Transverse colon (tissue), 4 donors: ENCODE data around the gene SNTG2. TPM values are rescaled to one million over a fixed set of nuclear protein-coding genes. Genes with fewer than 3 reads are reported as not detected.

Source experiments
- DNase-seq: peaks from one replicate; pipeline ENCODE4 v3.0.0-alpha.2; 2019
- H3K27ac ChIP-seq, 4 donors: fragments of 200-600 bp; sonication (generic); 2 replicates each; pipeline ENCODE4 v1.5.1; 2016 to 2018; ENCODE audit warnings: inconsistent platforms in 4 of 4
- H3K27me3 ChIP-seq: fragments of 200-600 bp; sonication (generic); 2 replicates; pipeline ENCODE4 v1.5.1; 2017; ENCODE audit warnings: inconsistent platforms
- H3K36me3 ChIP-seq, 4 donors: fragments of 200-600 bp; sonication (generic); 2 replicates each; pipeline ENCODE4 v1.5.1; 2017 to 2019; ENCODE audit warnings: inconsistent platforms in 4 of 4
- H3K4me1 ChIP-seq, 4 donors: fragments of 200-600 bp; sonication (generic); 2 replicates each; pipeline ENCODE4 v1.5.1; 2017 to 2020; ENCODE audit warnings: inconsistent platforms in 4 of 4
- H3K4me3 ChIP-seq, 4 donors: fragments of 200-600 bp; sonication (generic); 1 replicate in 1 of 4; 2 replicates in 3 of 4; pipeline versions ENCODE4 v1.5.1 to v1.6.1; 2017 to 2019; ENCODE audit warnings: inconsistent platforms in 4 of 4
- H3K9me3 ChIP-seq, 2 donors: fragments of 200-600 bp; sonication (generic); 2 replicates each; pipeline ENCODE4 v1.5.1; 2017 to 2019; ENCODE audit warnings: inconsistent platforms in 2 of 2
- EP300 ChIP-seq: sonication (generic); formaldehyde crosslinking; IDR thresholded peaks from one replicate; pipeline ENCODE4 v1.6.1; 2017; ENCODE audit warnings: antibody characterized with exemption, low read depth
- POLR2A ChIP-seq: fragments of 450-650 bp; IDR thresholded peaks from one replicate; pipeline ENCODE4 v1.6.1; 2016; ENCODE audit warnings: antibody characterized with exemption, mild to moderate bottlenecking, moderate library complexity
- POLR2AphosphoS5 ChIP-seq, 3 donors: sonication (generic); formaldehyde crosslinking; IDR thresholded peaks; one replicate each; pipeline ENCODE4 v1.6.1; 2016; ENCODE audit warnings: antibody characterized with exemption in 3 of 3
- WGBS, 2 donors: methylation state at CpG; one replicate each; pipeline ENCODE4 v1.1.5; 2018; ENCODE audit warnings: low coverage in 1 of 2; 5-methylcytosine and 5-hydroxymethylcytosine counted together
- in situ Hi-C, 4 donors: fragments of 200-750 bp; cut with MboI; loops; one replicate each; pipeline versions ENCODE4 v1.15.0 to v1.15.1; 2017; ENCODE audit warnings: low sequenced_read_pairs in 3 of 4, low pct_ligation_motif_present in 1 of 4, low pct_unique_long_range_greater_than_20kb in 1 of 4
- intact Hi-C: fragments of 100-400 bp; cut with DNase I; formaldehyde crosslinking; loops from one replicate; pipeline ENCODE4 v1.15.1; 2023; ENCODE audit warnings: low total_unique reads
- total RNA-seq, 4 donors: library from RNA; depleted of rRNA; stranded (reverse); fragments of >200 nt; gene quantifications; one replicate each; pipeline ENCODE4 v1.1.0, GENCODE V29; 2016
- TF ChIP-seq, protein P1 (sequence below), 5 experiments: fragments of 200-600 bp in 3 of 5; fragments of 450-650 bp in 2 of 5; sonication (generic) in 3 of 5; IDR thresholded peaks; 1 replicate in 2 of 5; 2 replicates in 3 of 5; pipeline ENCODE4 v1.5.1; 2016 to 2017; ENCODE audit warnings: antibody characterized with exemption in 5 of 5, inconsistent platforms in 3 of 5, mild to moderate bottlenecking in 2 of 5, moderate library complexity in 1 of 5

SNTG2 gene
- total RNA-seq, 4 donors from 2014 or later: 0.55 to 4.9 (median 1.5) TPM

DNA sequence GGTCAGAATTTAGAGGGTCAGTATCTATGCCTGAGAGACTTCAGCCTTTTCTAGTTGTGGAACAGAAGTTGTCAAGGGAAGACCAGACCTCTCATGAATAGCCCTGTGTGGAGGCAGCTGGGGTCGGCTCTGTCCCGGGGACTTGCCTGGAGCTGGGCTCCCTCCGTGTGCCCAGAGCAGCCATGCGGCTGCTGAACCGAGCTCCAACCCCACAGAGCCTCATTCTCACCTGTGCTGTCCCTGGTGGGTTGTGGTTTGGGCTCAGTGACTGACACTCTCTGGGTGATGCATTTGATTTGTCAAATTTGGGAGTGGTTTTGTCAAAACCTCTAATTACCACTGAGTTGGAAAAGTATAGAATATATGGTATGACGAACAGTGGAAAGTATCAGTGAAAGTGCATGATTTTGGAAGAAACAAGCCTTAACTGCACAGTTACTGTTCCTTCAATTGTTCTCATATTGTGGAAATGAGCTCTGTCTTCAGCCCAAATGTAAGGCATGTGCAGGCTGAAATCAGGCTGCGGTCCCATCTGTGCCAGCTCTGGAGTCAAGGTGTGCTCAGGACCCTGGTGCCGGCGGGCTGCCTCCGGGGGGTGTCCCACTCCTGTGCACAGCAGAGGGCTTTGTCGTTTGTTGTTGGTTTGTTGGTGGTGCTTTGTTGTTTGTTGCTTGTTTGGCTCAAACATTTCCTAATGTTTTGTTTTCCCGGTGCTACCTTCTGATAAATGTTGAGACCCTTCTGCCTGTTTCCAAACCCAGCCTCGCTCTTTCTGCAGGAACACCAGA lies 200.3 kb downstream of the SNTG2 start:
- Histone ChIP-seq H3K36me3 (no peaks in the 10 kb centered on the region), H3K27ac (no peak overlapping the region), H3K9me3 (no peaks in the 10 kb centered on the region), H3K27me3 (no peaks in the 10 kb centered on the region), H3K4me1 (peaks cover 0 to 6% (median 0%) of the 10 kb centered on the region in 4 donors), H3K4me3 (no peak overlapping the region)
- in situ Hi-C loops: no loop called here
- intact Hi-C loops: no loop called here
- 67 to 86% methylated on average over 4 to 13 of the region's 13 CpGs for WGBS, 2 donors
- TF ChIP-seq EP300 (no peak), POLR2A (no peak), POLR2AphosphoS5 (IDR thresholded peaks at IDR 0.05) (no peak)
- TF ChIP-seq, protein P1, sequence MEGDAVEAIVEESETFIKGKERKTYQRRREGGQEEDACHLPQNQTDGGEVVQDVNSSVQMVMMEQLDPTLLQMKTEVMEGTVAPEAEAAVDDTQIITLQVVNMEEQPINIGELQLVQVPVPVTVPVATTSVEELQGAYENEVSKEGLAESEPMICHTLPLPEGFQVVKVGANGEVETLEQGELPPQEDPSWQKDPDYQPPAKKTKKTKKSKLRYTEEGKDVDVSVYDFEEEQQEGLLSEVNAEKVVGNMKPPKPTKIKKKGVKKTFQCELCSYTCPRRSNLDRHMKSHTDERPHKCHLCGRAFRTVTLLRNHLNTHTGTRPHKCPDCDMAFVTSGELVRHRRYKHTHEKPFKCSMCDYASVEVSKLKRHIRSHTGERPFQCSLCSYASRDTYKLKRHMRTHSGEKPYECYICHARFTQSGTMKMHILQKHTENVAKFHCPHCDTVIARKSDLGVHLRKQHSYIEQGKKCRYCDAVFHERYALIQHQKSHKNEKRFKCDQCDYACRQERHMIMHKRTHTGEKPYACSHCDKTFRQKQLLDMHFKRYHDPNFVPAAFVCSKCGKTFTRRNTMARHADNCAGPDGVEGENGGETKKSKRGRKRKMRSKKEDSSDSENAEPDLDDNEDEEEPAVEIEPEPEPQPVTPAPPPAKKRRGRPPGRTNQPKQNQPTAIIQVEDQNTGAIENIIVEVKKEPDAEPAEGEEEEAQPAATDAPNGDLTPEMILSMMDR (IDR thresholded peaks at IDR 0.05): no peak
- no peak for DNase-seq

DNA sequence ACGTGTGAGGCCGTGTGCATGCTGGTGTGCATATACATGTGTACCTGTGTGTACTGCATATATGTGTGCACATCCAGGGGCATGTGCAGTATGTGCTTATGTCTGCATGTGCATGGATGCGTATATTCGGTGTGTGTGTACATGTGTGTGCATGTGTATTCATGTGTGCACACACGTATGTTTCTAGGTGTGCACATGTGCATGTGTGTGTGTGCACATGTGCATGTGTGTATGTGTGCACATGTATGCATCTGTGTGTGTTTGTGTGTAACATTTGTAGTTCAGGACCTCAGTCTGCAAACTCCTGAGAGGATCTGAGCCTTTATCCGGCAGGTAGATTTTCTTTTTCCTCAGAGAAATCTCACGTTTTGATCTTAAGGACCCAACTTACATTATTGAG lies 201.7 kb downstream of the SNTG2 start:
- H3K36me3 ChIP-seq: no peaks in the 10 kb centered on the region
- no peaks in the 10 kb centered on the region for H3K9me3 ChIP-seq
- 50 to 82% methylated on average over 2 to 7 of the region's 7 CpGs for WGBS, 2 donors
- intact Hi-C loops: no loop called here
- no peaks in the 10 kb centered on the region for H3K27me3 ChIP-seq
- peaks cover 0 to 6% (median 0%) of the 10 kb centered on the region in 4 donors for H3K4me1 ChIP-seq
- no peak for DNase-seq
- no peak overlapping the region for H3K27ac ChIP-seq
- TF ChIP-seq, protein P1 (IDR thresholded peaks at IDR 0.05): no peak
- TF ChIP-seq POLR2AphosphoS5 (IDR thresholded peaks at IDR 0.05) (no peak), EP300 (no peak), POLR2A (no peak)
- H3K4me3 ChIP-seq: no peak overlapping the region
- in situ Hi-C loops: no loop called here

DNA sequence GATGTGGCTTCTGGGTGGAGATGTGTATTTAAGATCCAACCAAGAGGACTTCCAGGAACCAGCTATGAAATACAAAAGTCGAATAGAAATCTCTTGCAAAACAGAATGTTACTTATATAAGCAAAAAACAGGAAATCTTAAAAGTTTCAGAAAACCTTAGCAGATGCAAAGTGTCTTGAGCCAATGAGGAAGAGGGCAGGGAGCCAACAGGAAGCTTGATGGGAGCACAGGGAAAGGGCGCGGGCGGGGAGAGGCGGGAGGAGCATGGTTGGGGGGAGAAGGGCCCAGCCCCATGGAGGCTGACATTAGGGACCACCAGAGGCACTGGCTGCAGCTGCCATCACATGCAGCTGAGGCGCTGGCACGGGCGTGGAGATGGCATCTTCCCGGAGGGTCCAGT lies 203.3 kb downstream of the SNTG2 start:
- in situ Hi-C loops (no loop called here), intact Hi-C loops (no loop called here)
- peaks cover 0 to 6% (median 0%) of the 10 kb centered on the region in 4 donors for H3K4me1 ChIP-seq
- DNase-seq: peak; percentile 23
- H3K36me3 ChIP-seq: no peaks in the 10 kb centered on the region
- no peaks in the 10 kb centered on the region for H3K27me3 ChIP-seq
- H3K27ac ChIP-seq: no peak overlapping the region
- no peaks in the 10 kb centered on the region for H3K9me3 ChIP-seq
- no peak for TF ChIP-seq POLR2A
- TF ChIP-seq POLR2AphosphoS5 (IDR thresholded peaks at IDR 0.05): no peak
- no peak for TF ChIP-seq EP300
- TF ChIP-seq, protein P1 (IDR thresholded peaks at IDR 0.05): no peak
- no peak overlapping the region for H3K4me3 ChIP-seq
- 42 to 56% methylated on average over 9 of the region's 9 CpGs for WGBS, 2 donors

DNA sequence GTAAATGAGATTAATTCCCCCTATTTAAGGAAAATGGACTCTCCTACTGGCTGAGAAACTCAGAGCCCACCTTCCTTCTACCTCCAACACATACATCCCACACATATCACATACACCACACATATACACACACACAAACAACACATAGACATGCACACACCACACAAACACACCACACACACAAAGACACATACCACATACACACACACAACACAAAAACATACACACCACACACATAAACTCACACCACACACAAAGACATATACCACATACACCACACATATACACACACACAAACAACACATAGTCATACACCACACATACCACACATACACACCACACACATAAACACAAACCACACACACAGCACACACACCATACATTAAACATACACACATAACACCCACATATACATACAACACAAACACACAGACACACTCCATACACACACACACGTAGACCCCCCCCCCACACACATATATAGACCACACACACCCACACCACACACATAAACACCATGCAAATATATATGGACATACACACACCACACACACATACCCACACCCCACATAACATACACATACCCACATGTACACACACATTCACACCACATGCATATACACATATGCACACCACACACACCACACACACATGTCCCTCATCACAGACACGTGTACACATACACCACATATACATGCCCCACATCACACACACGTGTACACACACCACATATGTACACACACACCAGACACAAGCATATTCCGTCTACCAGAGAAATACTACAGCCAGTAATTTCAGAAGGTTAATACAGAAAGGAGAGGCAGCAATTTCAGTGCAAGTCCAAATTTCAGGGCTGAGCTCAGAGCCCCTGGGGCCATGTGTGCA lies 204.3 kb downstream of the SNTG2 start:
- Histone ChIP-seq H3K4me1 (peaks cover 0 to 6% (median 0%) of the 10 kb centered on the region in 4 donors), H3K36me3 (no peaks in the 10 kb centered on the region), H3K27me3 (no peaks in the 10 kb centered on the region), H3K9me3 (no peaks in the 10 kb centered on the region), H3K27ac (no peak overlapping the region), H3K4me3 (no peak overlapping the region)
- intact Hi-C loops (no loop called here), in situ Hi-C loops (no loop called here)
- TF ChIP-seq EP300: no peak
- TF ChIP-seq, protein P1 (IDR thresholded peaks at IDR 0.05): no peak
- TF ChIP-seq POLR2A: no peak
- no peak for TF ChIP-seq POLR2AphosphoS5 (IDR thresholded peaks at IDR 0.05)
- DNase-seq: no peak
- 30 to 76% methylated on average over 1 to 4 of the region's 4 CpGs for WGBS, 2 donors
